Endothelial cell of umbilical vein (primary cell): ENCODE measurements around the gene HPX. TPM values are rescaled to one million over a fixed set of nuclear protein-coding genes. Genes with fewer than 3 reads are reported as not detected.

ENCODE experiments used
- BruUV-seq: library from RNA; stranded (reverse); fragments of 400-500 nt; replicated peaks from 2 replicates; lab custom pipeline; 2021; lab: Mats Ljungman, UMichigan
- CTCF ChIA-PET: fragments of 300-600, 350-600 bp; sonication (Branson Sonifier 250); formaldehyde crosslinking; loops from one replicate; lab custom pipeline; 2021; ENCODE audit warnings: antibody characterized with exemption, inconsistent platforms; lab: Charles Lee
- POLR2A ChIA-PET: fragments of 300-600, 350-600 bp; sonication (Branson Sonifier 250); formaldehyde crosslinking; loops from one replicate; lab custom pipeline; 2021; ENCODE audit warnings: antibody characterized with exemption, inconsistent platforms; lab: Charles Lee
- DNase-seq: peaks from one replicate; pipeline ENCODE4 v3.0.0-alpha.2; 2011; ENCODE audit warnings: low read depth, low spot score
- FAIRE-seq: peaks from 2 replicates; lab custom pipeline; 2011; peaks lifted over from hg19 to GRCh38; lab: Jason Lieb, UNC
- H2AFZ ChIP-seq: 2 replicates; pipeline ENCODE4 v1.6.0; 2012; ENCODE audit warnings: low read depth, low read length, control low read depth, inconsistent platforms
- H3K27ac ChIP-seq: 2 replicates; pipeline ENCODE4 v1.5.1; 2011; ENCODE audit warnings: low read depth, mild to moderate bottlenecking, control low read depth, low read length, moderate library complexity; ENCODE audit not compliant: insufficient read depth
- H3K27me3 ChIP-seq, 2 experiments: 2 replicates each; pipeline versions ENCODE4 v1.6.0 to v1.6.1; 2011; ENCODE audit warnings: low read length in 2 of 2, mixed read lengths in 1 of 2; ENCODE audit not compliant: control insufficient read depth in 2 of 2, insufficient read depth in 2 of 2
- H3K36me3 ChIP-seq, 2 experiments: 2 replicates in 1 of 2; 3 replicates in 1 of 2; pipeline ENCODE4 v1.5.1; 2011; ENCODE audit warnings: low read length in 2 of 2, mild to moderate bottlenecking in 1 of 2, moderate library complexity in 1 of 2; ENCODE audit not compliant: control insufficient read depth in 2 of 2, insufficient read depth in 2 of 2; ENCODE audit errors: extremely low read depth in 1 of 2
- H3K4me1 ChIP-seq: 3 replicates; pipeline ENCODE4 v1.5.1; 2011; ENCODE audit warnings: mild to moderate bottlenecking, low read length; ENCODE audit not compliant: control insufficient read depth, insufficient read depth; ENCODE audit errors: extremely low read depth
- H3K4me2 ChIP-seq: 2 replicates; pipeline ENCODE4 v1.6.1; 2011; ENCODE audit warnings: low read length, control low read depth, mixed read lengths; ENCODE audit not compliant: insufficient read depth
- H3K4me3 ChIP-seq, 3 experiments: fragments of 200-600 bp in 1 of 3; sonication (generic), shearing (Covaris generic) in 1 of 3; replicated peaks in 1 of 3; 2 replicates each; pipeline ENCODE4 v1.5.1; 2011 to 2016; ENCODE audit warnings: control low read depth in 3 of 3, low read length in 3 of 3, mild to moderate bottlenecking in 2 of 3, inconsistent platforms in 1 of 3, low read depth in 1 of 3, moderate library complexity in 1 of 3; ENCODE audit not compliant: insufficient read depth in 1 of 3
- H3K79me2 ChIP-seq: 2 replicates; pipeline ENCODE4 v1.6.0; 2012; ENCODE audit warnings: low read length, inconsistent platforms; ENCODE audit not compliant: control insufficient read depth, insufficient read depth
- H3K9ac ChIP-seq: replicated peaks from 2 replicates; pipeline ENCODE3; 2011; ENCODE audit warnings: low read length, control low read depth; ENCODE audit not compliant: insufficient read depth; ENCODE audit errors: extremely low read depth
- H3K9me1 ChIP-seq: replicated peaks from 3 replicates; pipeline ENCODE4 v1.6.0; 2011; ENCODE audit warnings: mild to moderate bottlenecking, low read length; ENCODE audit not compliant: control insufficient read depth, insufficient read depth; ENCODE audit errors: extremely low read depth
- H3K9me3 ChIP-seq: replicated peaks from 2 replicates; pipeline ENCODE4 v1.5.1; 2012; ENCODE audit warnings: low read length, inconsistent platforms; ENCODE audit not compliant: control insufficient read depth, insufficient read depth
- H4K20me1 ChIP-seq: replicated peaks from 2 replicates; pipeline ENCODE3; 2011; ENCODE audit warnings: mild to moderate bottlenecking, low read length; ENCODE audit not compliant: control insufficient read depth, insufficient read depth; ENCODE audit errors: extremely low read depth
- EZH2 ChIP-seq: IDR thresholded peaks from 2 replicates; pipeline ENCODE4 v1.6.1; 2012; ENCODE audit warnings: borderline replicate concordance, low read depth, mild to moderate bottlenecking, moderate library complexity, low read length, inconsistent platforms; ENCODE audit not compliant: severe bottlenecking
- FOS ChIP-seq: IDR thresholded peaks from 2 replicates; pipeline ENCODE4 v1.6.1; 2011; ENCODE audit warnings: mild to moderate bottlenecking, low read length, moderate library complexity, borderline replicate concordance; ENCODE audit not compliant: insufficient read depth
- GATA2 ChIP-seq: IDR thresholded peaks from 2 replicates; pipeline ENCODE4 v1.7.0; 2011; ENCODE audit warnings: low read depth, mild to moderate bottlenecking, moderate library complexity, mixed read lengths, low read length; ENCODE audit not compliant: insufficient read length, insufficient read depth
- JUN ChIP-seq: IDR thresholded peaks from 2 replicates; pipeline ENCODE4 v1.6.1; 2011; ENCODE audit warnings: borderline replicate concordance, low read depth; ENCODE audit not compliant: insufficient read length, insufficient read depth
- MYC ChIP-seq: IDR thresholded peaks from one replicate; pipeline ENCODE4 v1.6.1; 2011; ENCODE audit warnings: mild to moderate bottlenecking, low read depth, low read length
- POLR2A ChIP-seq: IDR thresholded peaks from 2 replicates; pipeline ENCODE4 v1.6.1; 2012; ENCODE audit warnings: low read depth, mild to moderate bottlenecking, control low read depth, low read length
- POLR2AphosphoS5 ChIP-seq: IDR thresholded peaks from 2 replicates; pipeline ENCODE4 v1.6.1; 2012; ENCODE audit warnings: low read depth, mild to moderate bottlenecking, control low read depth, low read length, moderate library complexity; ENCODE audit not compliant: insufficient read depth
- dilution Hi-C: fragments of 300-500 bp; cut with MboI; formaldehyde crosslinking; loops from one replicate; pipeline ENCODE4 v1.15.0; 2019; ENCODE audit warnings: low sequenced_read_pairs; ENCODE audit not compliant: extremely low pct_ligation_motif_present
- intact Hi-C: fragments of 100-400 bp; cut with micrococcal nuclease; formaldehyde crosslinking; loops from one replicate; pipeline ENCODE4 v1.10.0; 2022
- polyA plus RNA-seq, 4 experiments: library from polyadenylated mRNA; depleted of rRNA in 3 of 4; stranded (reverse) in 3 of 4; unstranded in 1 of 4; fragments of >200 nt; gene quantifications; 2 replicates each; pipeline versions ENCODE4 v1.2.1 to v1.2.3, GENCODE V29; 2011 to 2012; ENCODE audit warnings: missing spikeins in 1 of 4
- total RNA-seq: library from RNA; stranded (reverse); gene quantifications from 2 replicates; pipeline ENCODE4 v1.2.3, GENCODE V29; 2021
- TF ChIP-seq, protein P1 (sequence below), 2 donors: IDR thresholded peaks; 1 replicate in 1 of 2; 2 replicates in 1 of 2; pipeline ENCODE4 v1.5.1; 2011; ENCODE audit warnings: low read length in 2 of 2, mild to moderate bottlenecking in 2 of 2, moderate library complexity in 2 of 2, control low read depth in 1 of 2, inconsistent platforms in 1 of 2, low read depth in 1 of 2; ENCODE audit not compliant: insufficient read depth in 1 of 2; ENCODE audit errors: extremely low read depth in 1 of 2
- TF ChIP-seq, protein P2 (sequence below): IDR thresholded peaks from 2 replicates; pipeline ENCODE4 v1.6.1; 2011; ENCODE audit not compliant: insufficient read depth, insufficient read length

HPX gene
- total and polyA plus RNA-seq, 2 donors (not counting 3 experiments of a cell fraction or from before 2014, with no cell fraction given): 1.3 to 1.5 TPM

DNA sequence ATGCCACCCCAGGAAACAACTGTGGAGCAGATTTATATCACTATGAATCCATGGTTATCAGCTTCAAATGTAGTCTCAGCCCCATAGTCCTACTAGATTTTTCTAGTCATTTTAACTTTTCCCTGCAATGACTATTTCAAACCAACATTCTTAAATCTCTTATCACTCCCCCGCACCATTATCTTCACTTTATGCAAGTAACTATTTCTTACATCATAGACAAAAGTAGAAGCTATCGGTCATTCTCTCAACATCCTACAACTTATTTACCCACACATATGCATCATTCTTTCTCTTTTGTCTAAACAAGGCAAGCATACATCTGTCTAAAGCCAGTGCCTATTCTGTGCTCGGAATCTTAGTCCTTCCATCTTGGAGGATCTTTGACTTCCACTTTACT, 44.9 kb upstream of the HPX start:
- dilution Hi-C loops (no loop called here), intact Hi-C loops (no loop called here)
- no peak overlapping the region for H2AFZ ChIP-seq
- TF ChIP-seq, protein P1, sequence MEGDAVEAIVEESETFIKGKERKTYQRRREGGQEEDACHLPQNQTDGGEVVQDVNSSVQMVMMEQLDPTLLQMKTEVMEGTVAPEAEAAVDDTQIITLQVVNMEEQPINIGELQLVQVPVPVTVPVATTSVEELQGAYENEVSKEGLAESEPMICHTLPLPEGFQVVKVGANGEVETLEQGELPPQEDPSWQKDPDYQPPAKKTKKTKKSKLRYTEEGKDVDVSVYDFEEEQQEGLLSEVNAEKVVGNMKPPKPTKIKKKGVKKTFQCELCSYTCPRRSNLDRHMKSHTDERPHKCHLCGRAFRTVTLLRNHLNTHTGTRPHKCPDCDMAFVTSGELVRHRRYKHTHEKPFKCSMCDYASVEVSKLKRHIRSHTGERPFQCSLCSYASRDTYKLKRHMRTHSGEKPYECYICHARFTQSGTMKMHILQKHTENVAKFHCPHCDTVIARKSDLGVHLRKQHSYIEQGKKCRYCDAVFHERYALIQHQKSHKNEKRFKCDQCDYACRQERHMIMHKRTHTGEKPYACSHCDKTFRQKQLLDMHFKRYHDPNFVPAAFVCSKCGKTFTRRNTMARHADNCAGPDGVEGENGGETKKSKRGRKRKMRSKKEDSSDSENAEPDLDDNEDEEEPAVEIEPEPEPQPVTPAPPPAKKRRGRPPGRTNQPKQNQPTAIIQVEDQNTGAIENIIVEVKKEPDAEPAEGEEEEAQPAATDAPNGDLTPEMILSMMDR (IDR thresholded peaks at IDR 0.05; ENCODE audit: extremely low read depth in 1 of 2, insufficient read depth in 1 of 2, low read depth in 1 of 2, low read length in 2 of 2): no peak
- no peak for TF ChIP-seq POLR2AphosphoS5
- no peak for TF ChIP-seq FOS
- TF ChIP-seq GATA2: no peak
- no peak for TF ChIP-seq POLR2A
- TF ChIP-seq MYC: no peak
- no peak for TF ChIP-seq JUN
- TF ChIP-seq, protein P2, sequence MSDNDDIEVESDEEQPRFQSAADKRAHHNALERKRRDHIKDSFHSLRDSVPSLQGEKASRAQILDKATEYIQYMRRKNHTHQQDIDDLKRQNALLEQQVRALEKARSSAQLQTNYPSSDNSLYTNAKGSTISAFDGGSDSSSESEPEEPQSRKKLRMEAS: no peak
- no peak for TF ChIP-seq EZH2
- FAIRE-seq (no peak), DNase-seq (no peak)
- no peaks in the 10 kb centered on the region for H4K20me1 ChIP-seq
- peaks cover 12% of the 10 kb centered on the region for H3K4me1 ChIP-seq
- H3K9me3 ChIP-seq: no peaks in the 10 kb centered on the region
- H3K79me2 ChIP-seq: peaks cover 24% of the 10 kb centered on the region
- no peaks in the 10 kb centered on the region for H3K9me1 ChIP-seq
- H3K4me3 ChIP-seq: no peak overlapping the region
- no TSS peak for BruUV-seq
- peaks cover 4 to 5% of the 10 kb centered on the region in 2 experiments for H3K36me3 ChIP-seq
- H3K27ac ChIP-seq: no peak overlapping the region
- H3K9ac ChIP-seq: no peak overlapping the region
- no peaks in the 10 kb centered on the region for H3K27me3 ChIP-seq
- ChIA-PET CTCF (interaction anchor here (1.1 to 3.3 kb wide), 3 partner anchors 20 to 107 kb away, joined by 3 to 13 read pairs (median 6); no protein-coding TSS in a partner anchor), POLR2A (no interaction called here)
- no peak overlapping the region for H3K4me2 ChIP-seq
